RWPE1 (cell line): ENCODE results near the gene REG3G.

Source experiments
- CTCF ChIA-PET: fragments of 350-600 bp; sonication (Branson Sonifier 250); formaldehyde crosslinking; extraction: SDS; loops from one replicate; lab custom pipeline; 2021; lab: Yijun Ruan, JAX
- POLR2A ChIA-PET: fragments of 400-600 bp; formaldehyde crosslinking; extraction: SDS; loops from one replicate; lab custom pipeline; 2020; ENCODE audit warnings: antibody characterized with exemption; ENCODE audit not compliant: low non-redundant PET; lab: Yijun Ruan, JAX
- DNase-seq: peaks from one replicate; pipeline ENCODE4 v3.0.0; 2012; ENCODE audit warnings: low spot score
- H3K27ac ChIP-seq: fragments of 450-650 bp; 2 replicates; pipeline ENCODE4 v1.5.1; 2017
- CTCF ChIP-seq: fragments of 450-650 bp; conservative IDR thresholded peaks from 2 replicates; pipeline ENCODE4 v1.5.1; 2017; ENCODE audit warnings: low read depth, mild to moderate bottlenecking

The REG3G gene

GRCh38 chr2:79025421-79025820, at the start of gene REG3G:
TSS of gene REG3G (plus strand) at chr2:79025702. CDS start at chr2:79026094, 392 bp downstream.
- ChIA-PET POLR2A (no interaction called here), CTCF (interaction anchor here (0.5 kb wide), 1 partner anchor 11 kb away, joined by 8 read pairs; no protein-coding TSS in a partner anchor)
- no peak within 1 kb of the TSS for H3K27ac ChIP-seq
- no peak for DNase-seq
- TF ChIP-seq CTCF: no peak

GRCh38 chr2:78977661-78978145, 47.8 kb upstream of the REG3G start:
- no peak for TF ChIP-seq CTCF
- POLR2A ChIA-PET: no interaction called here
- H3K27ac ChIP-seq: no peak overlapping the region
- CTCF ChIA-PET: interaction anchor here (0.8 kb wide), 1 partner anchor 1542 kb away, joined by 3 read pairs; no protein-coding TSS in a partner anchor
- no peak for DNase-seq

DNA sequence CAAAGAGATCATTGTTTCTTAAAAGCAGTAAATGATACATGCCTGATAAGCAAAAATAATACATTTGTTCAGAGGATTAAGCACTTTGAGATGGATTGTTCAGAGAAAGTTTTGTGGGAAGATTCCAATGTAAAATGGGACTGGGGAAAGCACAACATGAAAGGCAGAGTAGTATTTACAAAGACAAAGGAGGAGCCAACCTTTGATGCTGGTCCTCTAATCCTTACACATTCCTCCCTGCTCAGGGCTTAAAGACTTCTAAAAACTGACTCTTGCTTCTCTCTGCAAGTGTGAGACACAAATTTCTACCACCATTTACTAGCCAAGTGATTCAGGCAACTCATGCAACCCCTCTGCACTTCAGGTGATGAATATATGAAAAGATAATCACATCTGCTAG, 47.2 kb upstream of the REG3G start:
- no peak for DNase-seq
- no peak for TF ChIP-seq CTCF
- POLR2A ChIA-PET: no interaction called here
- no peak overlapping the region for H3K27ac ChIP-seq
- CTCF ChIA-PET: interaction anchor here (0.8 kb wide), 1 partner anchor 1543 kb away, joined by 3 read pairs; no protein-coding TSS in a partner anchor

- peak; percentile 63 for TF ChIP-seq CTCF
- ChIA-PET POLR2A (no interaction called here), CTCF (interaction anchor here (0.5 to 0.6 kb wide), 3 partner anchors 791 to 1808 kb away, joined by 3 to 4 read pairs (median 3); no protein-coding TSS in a partner anchor)
- peak; percentile 18 for DNase-seq
- H3K27ac ChIP-seq: no peak overlapping the region
These were observed 45.9 kb upstream of the REG3G start for GRCh38 chr2:78979380-78980151.

DNA sequence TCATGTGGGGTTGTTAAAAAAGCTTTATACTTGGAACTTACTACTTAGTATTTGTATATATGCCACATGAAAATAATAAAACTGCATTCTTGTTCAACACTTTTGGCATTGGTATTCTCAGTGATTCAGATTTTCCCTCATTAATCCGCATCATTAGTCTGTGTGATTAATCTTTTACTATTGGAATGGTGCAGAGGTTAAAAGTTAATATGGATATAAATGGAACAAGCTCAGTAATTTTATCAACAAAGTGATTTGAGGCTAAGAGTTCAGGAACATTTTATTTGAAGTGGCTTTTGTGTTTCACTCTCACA, 45.4 kb upstream of the REG3G start:
- ChIA-PET POLR2A (no interaction called here), CTCF (interaction anchor here (0.5 kb wide), 1 partner anchor 1063 kb away, joined by 3 read pairs; no protein-coding TSS in a partner anchor)
- no peak overlapping the region for H3K27ac ChIP-seq
- DNase-seq: no peak
- no peak for TF ChIP-seq CTCF

DNA sequence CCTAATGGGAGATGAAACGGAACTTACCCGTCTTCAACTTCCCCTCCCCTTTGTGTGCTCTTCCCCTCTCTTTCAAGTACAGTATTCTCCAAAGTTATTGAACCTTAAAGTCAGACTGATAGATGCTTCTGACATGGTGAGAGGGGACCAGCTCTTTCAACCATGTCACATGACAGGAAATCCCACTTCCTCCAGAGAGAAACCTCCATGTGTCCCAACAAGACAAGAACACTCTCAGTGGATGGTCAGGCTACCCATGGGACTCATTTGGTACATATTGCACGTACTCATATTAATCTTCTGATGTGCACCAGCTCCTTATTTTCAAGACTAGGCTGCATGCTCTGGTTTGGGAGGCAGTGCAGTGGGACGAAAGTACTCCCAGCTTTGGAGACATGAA, 44.6 kb upstream of the REG3G start:
- CTCF ChIA-PET: interaction anchor here (0.8 kb wide), 1 partner anchor 871 kb away, joined by 3 read pairs; no protein-coding TSS in a partner anchor
- DNase-seq: no peak
- no peak overlapping the region for H3K27ac ChIP-seq
- TF ChIP-seq CTCF: no peak
- POLR2A ChIA-PET: no interaction called here
